ENCODE data around the gene WWOX.

The WWOX gene

DNA sequence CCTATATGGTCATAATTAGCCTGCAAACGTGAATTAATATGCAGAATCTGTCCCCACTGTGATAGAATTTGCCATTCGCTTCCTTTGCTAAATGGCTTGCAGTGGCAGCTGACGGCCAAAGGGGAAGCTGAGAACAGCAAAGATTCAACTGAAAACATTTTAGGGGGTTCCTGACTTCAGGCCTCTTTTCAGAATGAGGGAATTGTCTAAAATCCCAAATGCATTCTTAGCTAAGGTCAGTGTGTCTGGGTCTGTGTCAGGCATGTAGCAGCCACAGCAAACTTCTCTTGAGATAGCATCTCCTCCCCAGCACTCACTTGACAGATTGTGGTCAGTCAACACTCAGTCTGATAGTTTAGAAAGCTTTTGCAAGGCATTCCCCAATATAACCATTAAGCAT is 701.1 kb downstream of the WWOX start:
- TF ChIP-seq, protein P1, sequence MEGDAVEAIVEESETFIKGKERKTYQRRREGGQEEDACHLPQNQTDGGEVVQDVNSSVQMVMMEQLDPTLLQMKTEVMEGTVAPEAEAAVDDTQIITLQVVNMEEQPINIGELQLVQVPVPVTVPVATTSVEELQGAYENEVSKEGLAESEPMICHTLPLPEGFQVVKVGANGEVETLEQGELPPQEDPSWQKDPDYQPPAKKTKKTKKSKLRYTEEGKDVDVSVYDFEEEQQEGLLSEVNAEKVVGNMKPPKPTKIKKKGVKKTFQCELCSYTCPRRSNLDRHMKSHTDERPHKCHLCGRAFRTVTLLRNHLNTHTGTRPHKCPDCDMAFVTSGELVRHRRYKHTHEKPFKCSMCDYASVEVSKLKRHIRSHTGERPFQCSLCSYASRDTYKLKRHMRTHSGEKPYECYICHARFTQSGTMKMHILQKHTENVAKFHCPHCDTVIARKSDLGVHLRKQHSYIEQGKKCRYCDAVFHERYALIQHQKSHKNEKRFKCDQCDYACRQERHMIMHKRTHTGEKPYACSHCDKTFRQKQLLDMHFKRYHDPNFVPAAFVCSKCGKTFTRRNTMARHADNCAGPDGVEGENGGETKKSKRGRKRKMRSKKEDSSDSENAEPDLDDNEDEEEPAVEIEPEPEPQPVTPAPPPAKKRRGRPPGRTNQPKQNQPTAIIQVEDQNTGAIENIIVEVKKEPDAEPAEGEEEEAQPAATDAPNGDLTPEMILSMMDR (IDR thresholded peaks at IDR 0.05; ENCODE audit: low read depth, low read length) = no peak
- DNase-seq (ENCODE audit: extremely low read depth, low read depth) = no peak

DNA sequence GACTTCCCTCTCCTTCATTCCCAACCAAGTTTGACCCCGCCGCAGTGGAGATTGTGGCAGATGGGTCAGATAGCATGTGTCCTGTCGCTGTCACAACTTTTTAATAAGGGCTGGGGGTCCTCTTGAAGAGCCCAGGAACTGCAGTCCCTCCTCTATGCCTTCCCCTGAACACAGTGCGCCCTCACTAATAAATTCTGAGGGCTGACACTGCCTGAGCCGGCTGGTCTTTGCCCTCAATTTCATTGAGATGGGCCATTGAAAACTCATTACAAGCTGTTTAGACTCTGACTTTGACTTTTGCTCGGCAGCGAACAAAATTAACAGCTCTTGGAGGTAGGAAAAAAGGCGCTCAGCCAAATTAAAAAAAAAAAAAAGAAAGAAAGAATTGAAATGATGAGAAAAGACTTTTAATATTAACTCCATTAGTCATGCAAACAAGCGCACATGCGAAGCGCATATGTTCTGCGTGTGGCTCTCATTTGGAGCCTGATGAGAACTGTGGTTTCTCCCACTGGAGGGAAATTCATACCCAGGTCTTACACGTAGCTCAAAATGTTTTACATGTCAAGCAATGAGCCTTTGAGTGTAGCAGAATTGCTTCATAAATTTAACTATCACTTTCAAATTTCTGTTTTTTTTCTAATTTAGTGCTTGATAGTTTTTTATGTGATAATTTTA is 704.7 kb downstream of the WWOX start:
- TF ChIP-seq, protein P1 (IDR thresholded peaks at IDR 0.05; ENCODE audit: low read depth, low read length) = no peak
- DNase-seq (ENCODE audit: extremely low read depth, low read depth) = no peak

DNA sequence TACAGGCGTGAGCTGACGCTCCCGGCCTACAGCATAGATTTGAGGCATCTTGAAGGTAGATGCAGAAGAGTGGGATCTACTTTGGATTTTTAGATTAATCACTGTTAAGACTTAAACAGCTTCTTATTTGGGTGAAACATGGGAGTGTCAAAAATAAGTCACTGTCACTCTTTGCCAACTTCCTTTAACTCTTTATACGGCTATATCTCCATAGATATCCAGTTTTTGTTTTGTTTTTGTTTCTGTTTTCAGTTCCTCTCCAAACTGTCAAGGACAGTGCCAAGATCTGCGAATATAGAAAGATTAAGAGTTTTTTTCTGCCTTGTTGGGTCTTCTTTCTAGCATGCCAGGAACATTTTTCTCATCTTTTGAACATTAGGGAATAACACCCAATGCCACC is 706.1 kb downstream of the WWOX start:
- TF ChIP-seq, protein P1 (IDR thresholded peaks at IDR 0.05; ENCODE audit: low read depth, low read length) = no peak
- no peak for DNase-seq (ENCODE audit: extremely low read depth, low read depth)

DNA sequence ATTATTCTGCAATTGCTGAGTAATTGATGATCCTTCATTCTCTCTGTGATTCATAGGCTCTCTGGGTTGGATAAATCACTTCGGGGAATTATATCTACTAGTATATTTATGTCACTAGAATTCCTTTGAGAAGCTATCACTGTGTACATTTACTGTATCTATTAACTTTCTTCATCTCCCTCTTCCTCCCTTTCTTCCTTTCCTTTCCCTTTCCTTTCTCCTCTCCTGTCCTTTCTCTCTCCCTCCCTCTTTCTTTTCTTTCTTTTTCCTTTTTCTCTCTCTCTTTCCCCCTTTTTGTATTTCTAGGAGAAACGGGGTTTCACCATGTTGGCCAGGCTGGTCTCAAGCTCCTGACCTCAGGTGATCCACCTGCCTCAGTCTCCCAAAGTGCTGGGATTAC is 711.8 kb downstream of the WWOX start:
- TF ChIP-seq, protein P1 (IDR thresholded peaks at IDR 0.05; ENCODE audit: low read depth, low read length) = no peak
- no peak for DNase-seq (ENCODE audit: extremely low read depth, low read depth)

DNA sequence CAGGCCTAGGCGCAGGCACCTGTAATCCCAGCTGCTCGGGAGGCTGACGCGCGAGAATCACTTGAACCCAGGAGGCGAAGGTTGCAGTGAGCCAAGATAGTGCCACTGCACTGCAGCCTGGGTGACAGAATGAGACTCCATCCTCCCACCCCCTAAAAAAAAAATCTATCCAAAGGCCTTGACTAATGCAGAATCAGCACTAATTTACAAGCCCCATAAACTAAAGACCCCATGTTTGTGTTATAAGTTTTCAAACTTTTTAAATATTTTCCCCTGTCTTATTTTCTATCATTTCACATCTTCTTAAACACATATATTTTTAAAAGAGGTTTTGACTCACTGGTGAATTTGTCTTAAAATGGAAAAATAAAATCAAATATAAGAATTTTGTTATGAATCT is 713.1 kb downstream of the WWOX start:
- TF ChIP-seq, protein P1 (IDR thresholded peaks at IDR 0.05; ENCODE audit: low read depth, low read length) = no peak
- no peak for DNase-seq (ENCODE audit: extremely low read depth, low read depth)

DNA sequence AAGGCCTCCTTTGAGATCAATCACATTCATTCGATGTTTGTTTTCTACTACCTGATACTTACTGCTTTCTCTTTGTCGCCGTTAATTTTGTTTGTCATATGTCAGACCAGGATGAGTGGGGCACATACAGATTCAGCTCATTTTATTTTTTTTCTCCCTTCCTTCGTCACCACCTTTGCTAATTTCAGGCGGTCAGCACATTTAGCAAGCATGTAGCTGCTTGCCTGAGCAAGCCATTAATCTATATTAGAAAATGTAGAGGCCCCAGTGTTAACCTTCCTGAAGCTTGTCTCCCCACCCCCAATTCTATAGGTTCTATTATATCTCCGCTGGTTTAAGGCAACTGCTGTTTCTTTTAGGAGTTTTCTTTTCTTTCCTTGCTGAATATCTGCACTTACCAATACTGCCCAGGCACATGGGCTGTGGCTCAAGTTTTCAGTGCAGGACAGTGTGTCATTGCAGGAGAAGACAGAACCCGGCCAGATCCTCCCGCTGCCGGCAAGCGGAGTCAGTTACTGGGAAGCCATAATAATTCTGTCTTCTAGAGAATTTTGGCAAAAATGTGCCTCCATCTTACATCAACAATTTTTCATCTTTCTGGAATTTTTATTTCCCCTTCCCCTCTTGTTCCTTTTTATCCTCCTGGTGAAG is 714.3 kb downstream of the WWOX start:
- TF ChIP-seq, protein P1 (IDR thresholded peaks at IDR 0.05; ENCODE audit: low read depth, low read length) = no peak
- no peak for DNase-seq (ENCODE audit: extremely low read depth, low read depth)

DNA sequence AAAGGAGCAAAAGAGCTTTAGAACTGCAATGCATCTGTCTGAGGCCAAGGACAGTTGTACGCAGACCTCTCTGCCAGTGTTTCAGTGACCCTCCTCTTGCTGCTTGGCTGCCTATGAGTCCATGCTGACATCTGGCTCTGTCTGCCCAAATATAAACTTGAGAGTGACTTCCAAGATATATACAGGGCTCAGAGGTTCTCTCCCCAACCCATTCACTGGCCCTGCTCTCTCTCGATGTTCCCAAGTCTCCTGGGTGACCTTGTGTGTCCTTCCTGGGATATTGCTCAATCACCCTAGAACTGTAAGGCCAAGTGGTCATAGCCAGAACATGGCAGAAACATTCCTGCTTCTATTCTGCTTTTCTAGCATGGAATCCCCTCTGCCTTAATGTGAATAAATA is 716.3 kb downstream of the WWOX start:
- no peak for DNase-seq (ENCODE audit: extremely low read depth, low read depth)
- TF ChIP-seq, protein P1 (IDR thresholded peaks at IDR 0.05; ENCODE audit: low read depth, low read length) = no peak
